H1 (cell line): ENCODE measurements around the gene DPH6. TPM values are rescaled to one million over a fixed set of nuclear protein-coding genes. Genes with fewer than 3 reads are reported as not detected.

ENCODE experiments used
- CTCF ChIA-PET: fragments of 300-600 bp; sonication (Branson Sonifier 250); formaldehyde crosslinking; loops from one replicate; lab custom pipeline; 2021; ENCODE audit not compliant: partially characterized antibody; lab: Charles Lee
- POLR2A ChIA-PET: fragments of 300-600 bp; sonication (Branson Sonifier 250); formaldehyde crosslinking; loops from one replicate; lab custom pipeline; 2021; ENCODE audit warnings: inconsistent platforms; ENCODE audit not compliant: partially characterized antibody; lab: Charles Lee
- DNase-seq, 2 experiments: peaks; one replicate each; pipeline versions ENCODE4 v3.0.0 to v3.0.0-alpha.2; 2010 to 2022; ENCODE audit warnings: low spot score in 2 of 2, low read depth in 1 of 2, mixed read lengths in 1 of 2
- FAIRE-seq: peaks from 2 replicates; lab custom pipeline; 2011; peaks lifted over from hg19 to GRCh38; lab: Jason Lieb, UNC
- H2AFZ ChIP-seq: 2 replicates; pipeline ENCODE4 v1.8.1; 2012; ENCODE audit warnings: low read length, inconsistent platforms
- H2AK5ac ChIP-seq: 2 replicates; pipeline ENCODE4 v1.6.1; 2013; ENCODE audit warnings: low read depth, low read length
- H2BK120ac ChIP-seq: replicated peaks from 2 replicates; pipeline ENCODE3; 2013; ENCODE audit warnings: low read depth, low read length, inconsistent platforms
- H2BK12ac ChIP-seq: 2 replicates; pipeline ENCODE4 v1.6.1; 2013; ENCODE audit warnings: low read depth, low read length
- H2BK15ac ChIP-seq: 2 replicates; pipeline ENCODE4 v1.6.1; 2013; ENCODE audit warnings: low read length
- H2BK20ac ChIP-seq: 2 replicates; pipeline ENCODE4 v1.6.1; 2013; ENCODE audit warnings: low read length
- H2BK5ac ChIP-seq: 2 replicates; pipeline ENCODE4 v1.6.1; 2013; ENCODE audit warnings: low read depth, low read length
- H3K14ac ChIP-seq: 2 replicates; pipeline ENCODE4 v1.6.1; 2013; ENCODE audit warnings: inconsistent platforms; ENCODE audit not compliant: insufficient read length
- H3K18ac ChIP-seq: 2 replicates; pipeline ENCODE4 v1.6.1; 2013; ENCODE audit warnings: low read length; ENCODE audit errors: extremely low read depth
- H3K23ac ChIP-seq: 2 replicates; pipeline ENCODE4 v1.6.1; 2013; ENCODE audit warnings: inconsistent platforms; ENCODE audit not compliant: insufficient read length
- H3K23me2 ChIP-seq: 2 replicates; pipeline ENCODE4 v1.6.1; 2013; ENCODE audit warnings: low read depth, low read length
- H3K27ac ChIP-seq: 2 replicates; pipeline ENCODE4 v1.6.1; 2011; ENCODE audit warnings: low read depth, low read length, inconsistent platforms
- H3K27me3 ChIP-seq, 4 experiments: replicated peaks in 1 of 4; 1 replicate in 1 of 4; 2 replicates in 3 of 4; pipeline versions ENCODE4 v1.6.1 to v1.8.1; 2011 to 2013; ENCODE audit warnings: low read length in 3 of 4, mild to moderate bottlenecking in 3 of 4, inconsistent platforms in 2 of 4, mixed read lengths in 2 of 4, moderate library complexity in 1 of 4; ENCODE audit not compliant: control insufficient read depth in 3 of 4, insufficient read depth in 3 of 4; ENCODE audit errors: extremely low read depth in 1 of 4
- H3K36me3 ChIP-seq, 4 experiments: 2 replicates each; pipeline versions ENCODE4 v1.6.1 to v1.8.1; 2011 to 2013; ENCODE audit warnings: mild to moderate bottlenecking in 4 of 4, low read length in 3 of 4, moderate library complexity in 2 of 4, control low read depth in 1 of 4, inconsistent platforms in 1 of 4; ENCODE audit not compliant: insufficient read depth in 4 of 4, control insufficient read depth in 2 of 4
- H3K4ac ChIP-seq: replicated peaks from 2 replicates; pipeline ENCODE3; 2013; ENCODE audit warnings: low read length, low read depth, mixed read lengths, inconsistent platforms; ENCODE audit not compliant: insufficient read length
- H3K4me1 ChIP-seq, 4 experiments: replicated peaks in 1 of 4; 1 replicate in 1 of 4; 2 replicates in 3 of 4; pipeline versions ENCODE4 v1.6.1 to v1.8.1; 2011 to 2013; ENCODE audit warnings: low read length in 3 of 4, inconsistent platforms in 2 of 4, mixed read lengths in 1 of 4; ENCODE audit not compliant: insufficient read depth in 4 of 4, control insufficient read depth in 3 of 4
- H3K4me2 ChIP-seq, 2 experiments: 2 replicates each; pipeline versions ENCODE4 v1.6.1 to v1.8.1; 2011 to 2013; ENCODE audit warnings: low read depth in 2 of 2, low read length in 2 of 2, control low read depth in 1 of 2, inconsistent platforms in 1 of 2, mild to moderate bottlenecking in 1 of 2; ENCODE audit not compliant: insufficient read depth in 1 of 2
- H3K4me3 ChIP-seq, 4 experiments: fragments of 200-600, 300-600 bp in 1 of 4; sonication (generic), shearing (Covaris generic), sonication (Bioruptor Twin) in 1 of 4; 2 replicates each; pipeline versions ENCODE4 v1.5.1 to v1.8.1; 2011 to 2016; ENCODE audit warnings: low read length in 4 of 4, low read depth in 3 of 4, control low read depth in 2 of 4, inconsistent platforms in 2 of 4, mild to moderate bottlenecking in 2 of 4, mixed read lengths in 1 of 4, moderate library complexity in 1 of 4; ENCODE audit not compliant: insufficient read depth in 2 of 4; ENCODE audit errors: extremely low read depth in 1 of 4
- H3K56ac ChIP-seq: replicated peaks from 2 replicates; pipeline ENCODE3; 2013; ENCODE audit warnings: low read depth, mild to moderate bottlenecking, mixed read lengths, low read length, inconsistent platforms; ENCODE audit not compliant: insufficient read length
- H3K79me1 ChIP-seq: 2 replicates; pipeline ENCODE4 v1.6.1; 2013; ENCODE audit warnings: low read depth, low read length, control low read depth
- H3K79me2 ChIP-seq, 2 experiments: 2 replicates each; pipeline versions ENCODE4 v1.6.1 to v1.8.1; 2012 to 2013; ENCODE audit warnings: low read length in 2 of 2, mild to moderate bottlenecking in 2 of 2, inconsistent platforms in 1 of 2; ENCODE audit not compliant: insufficient read depth in 2 of 2, control insufficient read depth in 1 of 2
- H3K9ac ChIP-seq, 4 experiments: replicated peaks in 1 of 4; 1 replicate in 1 of 4; 2 replicates in 3 of 4; pipeline versions ENCODE4 v1.6.1 to v1.8.1; 2011 to 2013; ENCODE audit warnings: low read depth in 3 of 4, low read length in 3 of 4, control low read depth in 2 of 4, mild to moderate bottlenecking in 2 of 4, moderate library complexity in 2 of 4, inconsistent platforms in 1 of 4; ENCODE audit errors: extremely low read depth in 1 of 4
- H3K9me3 ChIP-seq, 2 experiments: 2 replicates each; pipeline versions ENCODE4 v1.6.1 to v1.8.1; 2012 to 2013; ENCODE audit warnings: mild to moderate bottlenecking in 2 of 2, moderate library complexity in 2 of 2, control low read depth in 1 of 2, inconsistent platforms in 1 of 2, low read depth in 1 of 2, low read length in 1 of 2, mixed read lengths in 1 of 2; ENCODE audit not compliant: insufficient read depth in 2 of 2
- H4K20me1 ChIP-seq, 2 experiments: replicated peaks in 1 of 2; 2 replicates each; pipeline versions ENCODE3 to v1.8.1; 2011 to 2013; ENCODE audit warnings: inconsistent platforms in 2 of 2, low read length in 2 of 2, mild to moderate bottlenecking in 1 of 2; ENCODE audit not compliant: insufficient read depth in 2 of 2, control insufficient read depth in 1 of 2
- H4K5ac ChIP-seq: 2 replicates; pipeline ENCODE4 v1.6.1; 2013; ENCODE audit warnings: low read length, low read depth, mixed read lengths, inconsistent platforms; ENCODE audit not compliant: insufficient read length
- H4K8ac ChIP-seq: 2 replicates; pipeline ENCODE4 v1.8.0; 2013; ENCODE audit warnings: mild to moderate bottlenecking, moderate library complexity, low read length, inconsistent platforms; ENCODE audit not compliant: insufficient read depth; ENCODE audit errors: extremely low read depth
- H4K91ac ChIP-seq: replicated peaks from 2 replicates; pipeline ENCODE3; 2013; ENCODE audit warnings: low read length, mixed read lengths, inconsistent platforms; ENCODE audit not compliant: insufficient read length
- CHD2 ChIP-seq: IDR thresholded peaks from 2 replicates; pipeline ENCODE4 v1.6.1; 2012; ENCODE audit warnings: low read length, improper control_type of control experiment
- CREB1 ChIP-seq: IDR thresholded peaks from 2 replicates; pipeline ENCODE4 v1.6.1; 2012; ENCODE audit warnings: inconsistent platforms
- EP300 ChIP-seq, 2 experiments: IDR thresholded peaks; 1 replicate in 1 of 2; 2 replicates in 1 of 2; pipeline ENCODE4 v1.6.1; 2011 to 2012; ENCODE audit warnings: low read depth in 2 of 2, low read length in 2 of 2, mild to moderate bottlenecking in 2 of 2, borderline replicate concordance in 1 of 2, inconsistent platforms in 1 of 2, moderate library complexity in 1 of 2
- FOSL1 ChIP-seq: IDR thresholded peaks from 2 replicates; pipeline ENCODE4 v1.6.1; 2011; ENCODE audit warnings: mild to moderate bottlenecking, low read depth, low read length, moderate library complexity; ENCODE audit not compliant: insufficient read depth
- MAFK ChIP-seq: IDR thresholded peaks from 2 replicates; pipeline ENCODE4 v1.6.1; 2012; ENCODE audit warnings: low read depth, mild to moderate bottlenecking, improper control_type of control experiment, low read length
- RBBP5 ChIP-seq: IDR thresholded peaks from 2 replicates; pipeline ENCODE4 v1.7.1; 2012; ENCODE audit warnings: low read depth, mild to moderate bottlenecking, inconsistent platforms, low read length, moderate library complexity, borderline replicate concordance
- RFX5 ChIP-seq: IDR thresholded peaks from 2 replicates; pipeline ENCODE4 v1.6.1; 2011; ENCODE audit warnings: low read depth, low read length, improper control_type of control experiment, borderline replicate concordance
- USF2 ChIP-seq: IDR thresholded peaks from 2 replicates; pipeline ENCODE4 v1.6.1; 2011; ENCODE audit warnings: low read length, improper control_type of control experiment
- WGBS, 2 experiments: shearing (Covaris generic) in 1 of 2; methylation state at CpG; one replicate each; pipeline versions ENCODE4 v1.1.6 to v1.1.7; 2013 to 2015; ENCODE audit warnings: low lambda C conversion rate in 2 of 2, mixed read lengths in 2 of 2, inconsistent platforms in 1 of 2, low coverage in 1 of 2, missing lambda C conversion rate in 1 of 2; ENCODE audit not compliant: insufficient replicate concordance in 2 of 2, insufficient coverage in 1 of 2, insufficient read length in 1 of 2; ENCODE audit errors: extremely low coverage in 1 of 2, missing lambda C conversion rate in 1 of 2; 5-methylcytosine and 5-hydroxymethylcytosine counted together
- polyA plus RNA-seq, 7 experiments: library from polyadenylated mRNA; depleted of rRNA in 3 of 7; stranded (reverse) in 5 of 7; unstranded in 2 of 7; fragments of >200 nt in 5 of 7; fragments of 200-250 nt in 2 of 7; gene quantifications; 1 replicate in 5 of 7; 2 replicates in 1 of 7; 4 replicates in 1 of 7; pipeline versions ENCODE4 v1.2.1 to v1.2.3, GENCODE V29; 2011 to 2013; ENCODE audit warnings: missing spikeins in 2 of 7, mixed read lengths in 2 of 7
- total RNA-seq: library from RNA; stranded (reverse); fragmentation: NEBNext Ultra II Directional; extraction: Animal tissue kit (Norgen Biotek cat#: 25700); gene quantifications from 2 replicates; pipeline ENCODE4 v1.2.1, GENCODE V29; 2021
- TF ChIP-seq, protein P1 (sequence below): IDR thresholded peaks from 2 replicates; pipeline ENCODE4 v1.6.1; 2011; ENCODE audit warnings: low read depth, mild to moderate bottlenecking, low read length; ENCODE audit not compliant: insufficient read depth
- TF ChIP-seq, protein P2 (sequence below), 3 experiments: IDR thresholded peaks; 1 replicate in 2 of 3; 2 replicates in 1 of 3; pipeline versions ENCODE4 v1.5.1 to v1.6.1; 2011; ENCODE audit warnings: low read length in 3 of 3, mild to moderate bottlenecking in 3 of 3, inconsistent platforms in 2 of 3, low read depth in 1 of 3, moderate library complexity in 1 of 3; ENCODE audit not compliant: insufficient read depth in 1 of 3; ENCODE audit errors: control extremely low read depth in 1 of 3

Gene DPH6
- total and polyA plus RNA-seq, 2 of the 8 experiments (the other 6 are each of a cell fraction or from before 2014, with no cell fraction given), result 21.6 to 30.5 TPM

DNA sequence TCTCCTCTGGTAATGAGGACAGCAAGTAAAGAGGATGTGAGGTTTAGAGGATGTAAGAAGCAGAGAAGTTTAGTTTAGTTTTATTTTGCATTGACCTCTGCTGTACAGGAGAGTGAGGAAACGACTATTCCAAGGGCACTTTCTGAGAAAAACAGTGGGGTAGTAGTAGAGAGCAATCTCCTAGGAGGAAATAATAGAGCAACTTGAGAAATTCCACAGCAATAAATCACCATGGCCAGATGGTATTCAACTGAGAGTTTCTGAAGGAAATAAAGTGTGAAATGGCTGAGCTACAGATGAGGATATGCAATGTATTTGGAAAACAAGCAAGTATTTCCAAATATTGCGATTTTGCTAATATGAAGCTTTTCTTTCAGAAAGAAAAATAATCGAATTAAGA is 118.9 kb downstream of the DPH6 start:
- Histone ChIP-seq H3K4me2 (no peak overlapping the region), H3K23me2 (no peaks in the 10 kb centered on the region), H3K14ac (no peak overlapping the region), H2BK120ac (no peak overlapping the region), H4K5ac (no peak overlapping the region), H4K20me1 (no peaks in the 10 kb centered on the region), H3K9ac (no peak overlapping the region), H2BK15ac (no peak overlapping the region), H3K9me3 (no peaks in the 10 kb centered on the region), H2AFZ (no peak overlapping the region), H3K23ac (no peak overlapping the region), H3K79me1 (no peaks in the 10 kb centered on the region), H3K4me1 (no peaks in the 10 kb centered on the region), H2BK20ac (no peak overlapping the region), H3K36me3 (no peaks in the 10 kb centered on the region), H2BK12ac (no peak overlapping the region), H3K4me3 (no peak overlapping the region), H3K27me3 (no peaks in the 10 kb centered on the region), H3K79me2 (no peaks in the 10 kb centered on the region), H4K8ac (no peak overlapping the region), H3K18ac (no peak overlapping the region), H2BK5ac (no peak overlapping the region), H4K91ac (no peak overlapping the region), H2AK5ac (no peak overlapping the region), H3K27ac (no peak overlapping the region), H3K4ac (no peak overlapping the region), H3K56ac (no peak overlapping the region)
- no peak for FAIRE-seq
- 72% methylated on average over 3 of the region's 3 CpGs; no CpG with 5 or more reads in 1 of the 2 experiments for WGBS, 2 experiments
- ChIA-PET CTCF (interaction anchor here (1.2 to 1.7 kb wide), 2 partner anchors 10 to 12 kb away, joined by 3 to 4 read pairs; no protein-coding TSS in a partner anchor), POLR2A (no interaction called here)
- no peak for DNase-seq
- TF ChIP-seq CHD2, result no peak
- TF ChIP-seq, protein P1, sequence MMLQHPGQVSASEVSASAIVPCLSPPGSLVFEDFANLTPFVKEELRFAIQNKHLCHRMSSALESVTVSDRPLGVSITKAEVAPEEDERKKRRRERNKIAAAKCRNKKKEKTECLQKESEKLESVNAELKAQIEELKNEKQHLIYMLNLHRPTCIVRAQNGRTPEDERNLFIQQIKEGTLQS, result no peak
- TF ChIP-seq, protein P2, sequence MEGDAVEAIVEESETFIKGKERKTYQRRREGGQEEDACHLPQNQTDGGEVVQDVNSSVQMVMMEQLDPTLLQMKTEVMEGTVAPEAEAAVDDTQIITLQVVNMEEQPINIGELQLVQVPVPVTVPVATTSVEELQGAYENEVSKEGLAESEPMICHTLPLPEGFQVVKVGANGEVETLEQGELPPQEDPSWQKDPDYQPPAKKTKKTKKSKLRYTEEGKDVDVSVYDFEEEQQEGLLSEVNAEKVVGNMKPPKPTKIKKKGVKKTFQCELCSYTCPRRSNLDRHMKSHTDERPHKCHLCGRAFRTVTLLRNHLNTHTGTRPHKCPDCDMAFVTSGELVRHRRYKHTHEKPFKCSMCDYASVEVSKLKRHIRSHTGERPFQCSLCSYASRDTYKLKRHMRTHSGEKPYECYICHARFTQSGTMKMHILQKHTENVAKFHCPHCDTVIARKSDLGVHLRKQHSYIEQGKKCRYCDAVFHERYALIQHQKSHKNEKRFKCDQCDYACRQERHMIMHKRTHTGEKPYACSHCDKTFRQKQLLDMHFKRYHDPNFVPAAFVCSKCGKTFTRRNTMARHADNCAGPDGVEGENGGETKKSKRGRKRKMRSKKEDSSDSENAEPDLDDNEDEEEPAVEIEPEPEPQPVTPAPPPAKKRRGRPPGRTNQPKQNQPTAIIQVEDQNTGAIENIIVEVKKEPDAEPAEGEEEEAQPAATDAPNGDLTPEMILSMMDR (IDR thresholded peaks at IDR 0.05; ENCODE audit: control extremely low read depth in 1 of 3, insufficient read depth in 1 of 3, low read depth in 1 of 3, low read length in 3 of 3), result no peak
- no peak for TF ChIP-seq CREB1
- TF ChIP-seq RBBP5, result no peak
- no peak for TF ChIP-seq FOSL1
- no peak for TF ChIP-seq USF2
- TF ChIP-seq MAFK, result no peak
- TF ChIP-seq EP300 (IDR thresholded peaks at IDR 0.05; ENCODE audit: borderline replicate concordance in 1 of 2, low read depth in 2 of 2, low read length in 2 of 2), result no peak
- TF ChIP-seq RFX5, result no peak
